GM21381 (cell line): Measurements from ENCODE around the gene NEO1.

Experiments
- ATAC-seq: cut with Tn5 transposase; IDR thresholded peaks from one replicate; pipeline ENCODE4 v1.9.1; 2021; ENCODE audit warnings: mild to moderate bottlenecking, moderate library complexity; ENCODE audit not compliant: unreplicated experiment

NEO1 gene

DNA sequence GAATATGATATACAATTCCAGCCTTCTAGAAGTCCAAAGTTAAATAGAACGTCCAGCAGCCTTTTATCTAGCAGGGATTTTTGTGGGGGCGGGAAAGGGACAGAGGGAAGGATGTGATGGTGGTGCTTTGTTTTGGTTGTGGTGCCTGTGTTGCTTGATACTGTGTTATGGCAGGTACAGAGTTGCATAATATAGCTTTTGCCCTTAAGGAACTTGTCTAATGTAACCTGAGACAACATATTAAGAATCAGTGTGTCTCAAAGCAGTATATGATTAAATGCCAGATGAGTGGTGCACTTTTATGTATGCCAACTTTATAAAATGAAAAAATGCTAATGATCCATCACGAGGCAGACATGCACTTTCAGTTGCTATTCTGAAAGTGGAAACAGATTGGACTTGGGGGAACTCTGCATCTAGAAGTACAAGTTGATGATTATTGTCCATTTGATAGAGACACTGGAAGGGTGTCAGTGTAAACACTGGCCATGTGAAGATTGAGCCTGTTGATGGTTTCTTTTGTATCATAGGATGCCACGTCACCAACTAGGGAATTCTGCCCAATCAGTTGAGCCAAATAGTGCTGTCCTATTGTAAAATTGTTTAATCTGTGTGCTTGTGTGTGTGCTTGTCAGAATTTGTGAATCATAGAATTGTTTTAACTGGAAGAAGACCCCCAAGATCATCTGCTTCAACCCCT lies 23.0 kb downstream of the NEO1 start:
- ATAC-seq, result no peak

DNA sequence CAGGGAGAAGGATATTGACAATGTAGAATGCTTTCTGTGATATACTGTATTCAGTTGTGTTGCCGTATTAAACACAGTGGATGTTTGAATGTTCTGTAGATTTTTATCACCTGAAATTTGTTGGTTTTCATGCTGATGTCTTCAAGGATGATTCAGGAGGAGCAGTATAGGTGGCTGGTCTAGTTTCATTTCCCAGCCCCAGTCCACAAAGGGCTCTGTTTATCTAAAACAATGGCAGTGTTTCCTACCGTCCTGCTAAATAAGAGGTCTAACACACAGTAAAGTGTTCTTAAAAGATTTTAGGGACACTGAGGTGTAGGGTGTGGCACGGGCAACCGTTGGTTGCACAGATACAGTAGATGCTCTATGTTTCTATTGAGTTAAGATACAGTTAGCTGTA lies 26.0 kb downstream of the NEO1 start:
- no peak for ATAC-seq

DNA sequence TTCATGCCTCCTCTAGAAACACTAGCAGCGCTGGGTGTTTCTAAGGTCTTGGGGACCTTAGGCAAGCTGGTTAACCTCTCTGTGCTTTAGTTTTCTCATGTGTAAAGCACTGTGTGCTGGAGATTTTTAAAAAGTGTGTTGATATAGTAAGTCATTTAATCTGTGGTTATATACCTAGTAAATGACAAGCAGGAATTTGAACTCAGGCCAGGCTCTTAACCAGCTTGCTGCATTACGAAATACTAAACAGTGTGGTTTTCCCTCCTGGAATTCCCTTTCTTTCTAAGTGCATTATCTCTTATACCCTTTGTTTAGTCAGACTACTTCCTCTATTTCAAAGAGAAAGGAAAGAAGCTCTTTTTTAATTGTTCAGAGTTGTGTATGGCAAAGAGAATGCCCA lies 26.5 kb downstream of the NEO1 start:
- ATAC-seq, result no peak

DNA sequence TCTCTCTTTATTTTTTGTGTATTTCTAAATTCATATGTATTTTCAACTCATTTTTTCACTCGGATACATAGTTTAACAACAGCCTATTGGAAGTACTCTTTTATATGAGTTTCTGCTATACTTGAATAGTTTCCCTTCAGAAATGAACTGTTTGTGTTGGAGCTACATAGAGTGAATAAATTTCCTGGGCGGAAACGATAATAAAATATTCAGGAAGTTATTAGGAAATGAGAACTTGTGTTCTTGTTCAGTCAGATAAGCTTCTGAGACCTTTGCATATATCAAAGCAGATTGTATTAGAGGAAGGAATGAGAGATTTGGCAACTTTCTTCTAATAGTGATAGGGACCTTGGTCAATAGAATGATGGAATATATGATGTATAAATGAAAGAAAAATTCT lies 27.3 kb downstream of the NEO1 start:
- no peak for ATAC-seq

DNA sequence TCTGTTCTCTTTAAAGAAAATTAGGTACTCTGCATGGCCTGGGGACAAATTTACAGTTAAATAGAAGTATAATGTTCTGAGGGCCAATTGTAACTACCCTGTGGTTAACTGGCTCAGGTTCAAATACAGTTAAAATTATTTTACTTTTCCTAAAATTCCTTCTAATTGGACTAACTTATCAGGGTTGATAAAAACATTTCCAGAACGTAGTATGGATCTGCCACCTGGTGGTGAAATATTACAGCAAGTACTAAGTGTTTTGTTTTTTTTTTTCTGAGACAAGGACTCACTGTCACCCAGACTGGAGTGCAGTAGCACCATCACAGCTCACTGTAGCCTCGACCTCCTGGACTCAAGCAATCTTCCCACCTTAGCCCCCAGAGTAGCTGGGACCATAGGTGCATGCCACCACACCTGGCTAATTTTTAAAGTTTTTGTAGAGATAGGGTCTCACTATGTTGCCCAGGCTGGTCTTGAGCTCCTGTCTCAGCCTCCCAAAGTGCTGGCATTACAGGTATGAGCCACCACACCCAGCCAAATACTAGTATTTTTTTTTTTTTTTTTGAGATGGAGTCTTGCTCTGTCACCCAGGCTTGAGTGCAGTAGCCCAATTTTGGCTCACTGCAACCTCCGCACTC lies 29.2 kb downstream of the NEO1 start:
- no peak for ATAC-seq

DNA sequence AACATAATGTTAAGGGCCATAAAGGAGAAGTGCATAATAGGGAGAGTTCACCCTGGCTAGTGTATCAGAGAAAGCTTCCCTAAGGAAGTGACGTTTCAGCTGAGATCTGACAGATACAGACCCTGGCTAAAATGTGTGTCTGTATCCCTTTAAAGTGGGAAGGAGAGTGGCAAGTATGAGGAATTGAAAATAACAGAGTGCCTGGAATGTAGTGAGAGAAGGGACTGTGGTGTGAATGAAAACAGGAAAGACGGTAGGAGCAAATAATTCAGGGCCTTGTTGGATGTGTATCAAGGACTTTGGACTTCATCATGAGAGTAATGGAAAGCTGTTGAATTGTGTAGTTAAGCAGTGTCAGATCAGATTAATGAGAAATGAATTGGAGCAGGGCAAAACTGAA lies 30.5 kb downstream of the NEO1 start:
- no peak for ATAC-seq

DNA sequence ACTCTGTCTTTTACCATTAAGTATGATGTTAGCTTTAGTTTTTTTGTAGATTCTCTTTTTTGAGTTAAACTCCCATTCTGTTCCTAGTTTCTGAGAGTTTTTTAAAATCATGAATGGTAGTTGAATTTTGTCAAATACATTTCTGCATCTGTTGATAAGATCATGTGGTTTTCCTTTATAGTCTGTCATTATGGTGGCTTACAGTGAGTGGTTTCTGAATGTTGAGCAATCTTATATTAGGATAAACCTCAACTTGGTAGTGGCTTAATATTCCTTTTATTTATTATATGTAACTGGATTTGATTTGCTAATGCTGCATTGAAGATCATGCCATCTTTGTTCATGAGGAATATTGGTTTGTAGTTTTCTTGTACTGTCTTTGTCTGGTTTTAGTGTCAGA lies 34.8 kb downstream of the NEO1 start:
- ATAC-seq, result no peak

DNA sequence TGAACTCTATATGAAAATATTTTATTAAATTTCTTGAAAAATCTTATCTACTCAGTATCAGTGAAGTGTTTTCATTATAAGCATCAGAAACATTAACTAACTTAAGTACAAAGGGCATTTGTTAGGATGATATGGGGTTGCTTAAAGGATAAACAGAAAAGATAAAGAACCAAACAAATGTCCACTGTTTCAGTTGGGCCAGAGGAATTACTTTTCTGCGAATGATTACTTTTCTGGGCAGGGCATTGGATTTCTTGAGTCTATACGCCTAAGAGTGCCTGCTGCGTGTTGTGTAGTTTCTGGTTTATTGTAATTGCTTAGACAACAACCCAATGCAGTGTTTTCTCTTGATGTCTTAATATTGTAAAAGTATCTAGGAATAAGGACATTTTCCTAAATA lies 52.8 kb downstream of the NEO1 start:
- no peak for ATAC-seq

DNA sequence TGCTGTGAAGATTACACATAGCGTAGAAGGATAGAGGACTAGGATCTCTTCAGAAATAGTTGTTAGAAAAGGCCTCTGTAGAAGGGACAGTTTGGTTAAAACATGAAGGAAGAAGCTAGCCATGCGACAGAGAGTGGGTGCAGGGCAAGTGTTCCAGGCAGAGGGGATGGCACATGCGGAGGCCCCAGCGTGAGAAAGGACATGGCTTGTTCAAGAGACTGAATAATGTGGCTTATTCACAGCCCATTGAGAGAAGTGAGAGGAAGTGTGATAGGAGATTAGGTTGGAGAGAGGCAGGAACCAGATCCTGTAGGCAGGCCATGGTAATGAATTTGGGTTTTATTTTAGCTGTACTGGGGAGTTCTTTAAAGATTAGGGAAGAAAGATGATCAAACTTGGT lies 56.4 kb downstream of the NEO1 start:
- no peak for ATAC-seq

DNA sequence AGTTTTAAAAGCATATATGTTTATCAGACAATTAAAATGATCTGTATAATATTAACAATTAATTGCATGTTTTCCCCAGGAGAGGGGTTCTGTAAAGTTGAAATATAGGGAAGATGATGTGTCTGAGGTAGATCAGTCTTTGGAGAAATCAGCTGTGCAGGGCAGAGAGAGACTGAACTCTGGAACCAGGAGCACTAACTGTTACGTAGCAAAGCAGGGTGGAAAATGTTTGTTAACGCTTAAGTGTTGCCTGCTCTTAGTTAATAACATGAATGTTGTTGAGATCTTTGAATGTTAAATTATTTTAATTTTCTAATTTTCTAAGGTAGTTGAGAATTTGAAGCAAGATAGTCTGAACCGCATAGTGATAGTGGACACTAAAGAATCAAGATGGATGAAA lies 57.5 kb downstream of the NEO1 start:
- ATAC-seq, result no peak

DNA sequence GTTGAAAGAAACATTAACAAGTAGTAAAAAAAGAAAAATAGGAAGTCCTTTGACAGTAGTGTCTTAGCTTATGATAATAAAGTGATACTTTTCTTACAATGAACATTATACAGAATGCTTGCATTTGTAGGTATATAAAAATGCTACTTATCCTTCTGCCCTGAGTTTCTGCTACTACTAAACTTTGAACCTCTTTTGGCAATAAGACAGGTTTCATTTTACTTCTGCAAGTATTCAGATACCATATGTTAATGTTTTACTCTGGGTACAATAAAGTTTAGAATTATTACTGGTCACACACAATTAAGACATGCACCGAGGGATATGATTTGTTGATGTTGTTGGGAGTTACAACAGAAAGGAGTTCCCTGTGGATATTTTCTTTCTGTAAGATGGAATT lies 57.9 kb downstream of the NEO1 start:
- no peak for ATAC-seq

DNA sequence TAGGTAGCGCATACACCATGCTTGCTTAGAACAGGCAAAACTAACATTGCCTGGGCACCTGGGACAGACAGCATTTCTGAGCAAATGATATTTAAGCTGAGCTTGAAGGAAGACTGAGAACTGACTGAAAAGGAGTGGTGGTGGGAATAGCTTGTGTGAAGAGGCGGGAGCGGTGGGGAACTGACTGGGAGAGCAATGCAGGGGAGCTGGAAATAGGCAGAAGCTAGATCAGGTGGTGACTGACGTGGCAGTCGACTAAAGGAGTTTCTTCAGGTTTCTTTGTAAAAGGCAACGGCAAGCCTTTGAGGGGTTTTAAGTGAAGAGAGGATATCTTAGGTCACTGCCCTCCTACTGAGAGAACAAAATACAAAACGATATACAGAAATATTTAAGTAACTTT lies 61.8 kb downstream of the NEO1 start:
- no peak for ATAC-seq

DNA sequence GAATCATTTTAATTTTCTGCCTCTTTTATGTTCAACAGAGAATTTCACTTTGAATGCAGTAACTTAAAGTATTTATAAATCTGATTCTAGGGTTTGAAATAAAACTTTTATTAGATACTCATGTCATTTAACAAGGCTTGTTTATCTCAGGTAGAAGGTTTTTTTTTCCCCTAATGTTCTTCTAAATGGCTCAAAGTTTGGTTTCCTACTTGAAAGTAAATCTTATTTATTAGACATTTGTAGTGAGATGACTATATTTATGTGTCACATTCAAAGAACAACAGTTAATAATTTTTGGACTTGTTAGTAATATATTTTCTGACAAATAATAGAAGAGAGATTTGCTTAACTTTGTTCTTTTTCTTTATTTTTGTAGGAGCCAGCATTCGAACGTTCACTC lies 63.9 kb downstream of the NEO1 start:
- ATAC-seq, result no peak

DNA sequence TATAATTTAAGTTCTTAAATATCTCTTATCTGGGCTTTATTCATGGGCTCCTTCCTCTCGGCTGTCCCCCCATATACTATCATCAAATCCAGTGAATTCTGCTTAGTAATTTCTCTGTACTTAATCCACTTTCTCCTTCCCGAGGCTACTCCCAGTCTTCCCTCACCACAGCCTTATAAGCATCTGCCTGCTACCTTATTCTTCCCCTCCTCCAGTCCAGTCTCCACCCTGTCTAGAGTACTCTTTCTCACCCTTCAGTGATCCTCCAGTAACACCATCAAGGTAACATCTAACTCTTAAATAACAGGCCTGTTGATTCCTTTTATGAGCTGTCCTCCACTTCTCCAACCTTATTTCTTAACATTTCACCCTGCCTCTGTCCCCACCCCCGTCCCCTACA lies 65.8 kb downstream of the NEO1 start:
- no peak for ATAC-seq

DNA sequence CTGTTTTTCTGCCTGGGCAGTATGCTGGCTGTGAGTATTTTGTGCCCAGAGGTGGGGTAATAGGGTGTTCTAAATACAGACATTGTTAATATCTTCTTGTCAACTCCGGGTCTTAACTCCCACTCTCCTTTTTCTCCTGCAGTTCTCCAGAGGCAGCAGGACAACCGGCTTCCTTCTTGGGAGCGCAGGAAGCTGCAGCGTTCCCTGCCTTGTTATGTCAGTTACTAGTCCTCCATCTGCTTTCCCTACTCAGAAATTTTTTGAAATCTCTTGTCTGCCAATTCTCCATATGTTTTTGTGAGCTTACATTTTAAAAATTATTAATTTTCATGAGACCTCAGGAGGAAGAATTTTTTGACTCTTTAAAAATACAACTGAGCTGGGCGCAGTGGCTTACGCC lies 67.2 kb downstream of the NEO1 start:
- no peak for ATAC-seq

DNA sequence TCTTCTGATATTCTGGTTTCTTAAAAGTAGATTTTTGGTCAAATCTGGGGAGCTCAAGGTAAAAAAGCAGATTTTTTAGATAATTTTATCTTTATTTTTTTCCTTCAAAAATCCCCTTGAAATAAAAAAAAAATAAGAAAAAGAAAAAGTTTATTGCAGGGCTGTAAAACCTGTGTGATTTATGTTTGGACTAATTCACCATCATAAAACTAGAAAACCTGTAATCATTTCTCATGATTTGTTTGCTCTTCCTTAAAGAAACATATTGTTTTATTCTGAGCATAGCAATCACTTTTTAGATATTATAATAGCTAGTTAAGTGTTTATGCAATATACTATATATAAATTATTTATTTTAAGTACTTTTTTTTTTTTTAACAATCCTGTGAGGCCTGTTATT lies 68.0 kb downstream of the NEO1 start:
- no peak for ATAC-seq

DNA sequence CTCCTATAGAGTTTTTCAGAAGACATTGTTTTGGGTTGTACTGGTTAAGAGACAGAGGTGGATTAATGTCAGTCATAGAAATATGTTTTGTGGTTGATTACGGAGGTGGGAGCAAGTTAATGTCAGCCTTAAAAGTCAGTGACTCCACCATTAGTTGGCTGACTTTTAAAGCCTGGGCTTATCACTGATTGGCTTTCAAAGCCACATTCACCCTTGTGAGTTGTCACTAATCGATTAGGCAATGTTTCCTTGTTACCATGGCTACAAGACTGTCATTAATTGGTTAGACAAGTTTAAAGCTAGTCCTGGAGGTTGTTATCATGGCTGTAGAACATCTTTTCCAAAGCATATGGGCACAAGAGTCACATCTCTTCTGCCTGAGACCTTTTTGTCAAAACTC lies 73.0 kb downstream of the NEO1 start:
- no peak for ATAC-seq

DNA sequence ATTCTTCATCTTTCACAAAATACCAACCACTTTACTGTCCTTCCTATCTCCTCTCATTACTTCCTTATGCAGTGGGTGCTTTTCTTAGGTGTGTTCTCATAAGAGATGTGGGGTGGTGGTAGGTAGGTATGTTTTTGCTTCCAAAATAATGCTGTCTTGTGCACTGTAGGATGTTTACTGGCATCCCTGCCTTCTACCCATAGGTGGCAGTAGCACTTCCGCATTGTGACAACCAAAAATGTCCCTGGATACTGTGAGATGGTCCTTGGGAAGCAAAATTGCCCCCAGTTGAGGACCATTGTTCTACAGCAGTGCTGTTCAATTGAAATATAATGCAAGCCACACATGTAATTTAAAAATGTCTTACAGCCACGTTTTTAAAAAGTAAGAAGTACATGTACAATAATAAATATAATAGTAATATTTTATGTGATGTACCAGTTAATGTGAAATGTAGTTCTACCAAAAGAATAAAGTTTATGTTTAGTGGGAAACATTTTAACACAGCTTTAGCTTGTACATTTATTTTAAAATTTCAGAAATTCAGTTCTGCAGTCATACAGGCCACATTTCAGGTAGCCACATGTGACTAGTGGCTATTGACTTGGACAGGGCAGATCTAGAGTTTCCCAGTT lies 75.2 kb downstream of the NEO1 start:
- ATAC-seq, result no peak

DNA sequence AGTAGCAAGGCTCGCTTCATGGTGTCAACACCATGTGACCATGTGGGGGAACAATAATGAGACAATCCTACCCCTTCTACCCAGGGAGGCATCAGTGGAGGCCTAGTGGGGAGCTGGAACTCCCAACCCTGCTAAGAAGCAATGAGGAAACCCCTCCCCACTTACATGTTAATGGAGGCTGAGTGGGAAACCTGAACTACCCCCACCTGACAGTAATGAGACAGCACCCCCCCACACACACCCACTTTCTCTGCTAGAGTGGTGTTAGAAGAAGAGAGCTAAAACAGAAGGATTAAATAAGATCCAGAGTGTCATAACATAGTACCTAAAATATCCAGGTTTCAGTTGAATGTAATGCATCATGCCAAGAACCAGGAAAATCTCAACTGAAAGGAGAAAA lies 78.6 kb downstream of the NEO1 start:
- ATAC-seq, result no peak

DNA sequence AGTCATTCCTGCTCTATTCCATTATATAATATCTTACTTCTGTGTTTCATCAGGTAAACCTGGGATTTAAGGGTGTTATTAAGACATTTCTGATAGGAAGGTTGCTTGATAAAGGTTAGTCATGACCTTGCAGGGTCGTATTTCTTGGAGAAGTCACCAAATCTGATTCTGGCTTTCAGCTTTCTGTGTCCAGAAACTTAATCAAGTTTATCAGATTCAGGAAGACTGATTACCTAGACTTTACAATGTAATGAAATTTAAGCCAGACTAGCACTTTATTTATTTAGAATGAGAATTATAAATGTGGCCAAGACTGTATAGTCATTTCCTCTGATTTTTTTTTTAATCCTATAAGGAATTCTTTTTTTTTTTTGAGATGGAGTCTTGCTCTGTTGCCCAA lies 81.9 kb downstream of the NEO1 start:
- ATAC-seq, result no peak

DNA sequence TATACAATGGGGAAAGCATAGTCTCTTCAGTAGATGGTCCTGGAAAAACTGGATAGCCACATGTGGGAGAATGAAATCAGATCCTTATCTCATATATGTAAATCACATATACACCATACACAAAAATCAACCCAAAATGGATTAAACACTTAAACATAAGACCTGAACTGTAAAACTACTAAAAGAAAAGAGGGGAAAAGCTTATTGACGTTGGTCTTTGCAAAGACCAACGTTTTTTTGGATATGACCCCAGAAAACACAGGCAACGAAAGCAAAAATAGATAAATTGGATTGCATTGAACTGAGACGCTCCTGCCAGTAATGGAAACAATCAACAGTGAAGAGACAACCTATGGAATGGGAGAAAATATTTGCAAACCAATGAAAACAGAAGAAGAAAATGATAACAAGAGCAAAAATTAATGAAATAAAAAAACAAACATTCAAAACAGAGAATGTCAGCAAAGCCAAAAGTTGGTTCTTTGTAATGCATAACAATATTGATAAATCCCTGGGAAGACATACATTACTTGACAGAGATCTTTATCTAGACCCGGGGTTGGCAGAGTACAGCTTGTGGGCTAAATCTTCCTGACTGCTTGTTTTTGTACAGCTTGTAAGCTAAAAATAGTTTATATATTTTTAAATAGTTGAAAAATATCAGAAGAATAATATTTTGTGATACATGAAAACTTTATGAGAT lies 86.9 kb downstream of the NEO1 start:
- no peak for ATAC-seq
